ES-I3 (cell line): ENCODE measurements around the gene GPC4.

Experiments used
- H3K36me3 ChIP-seq: 2 replicates; pipeline ENCODE4 v1.6.1; 2013; ENCODE audit warnings: mild to moderate bottlenecking, low read length, control low read depth, moderate library complexity; ENCODE audit not compliant: insufficient read depth
- H3K4me1 ChIP-seq: 2 replicates; pipeline ENCODE4 v1.6.1; 2013; ENCODE audit warnings: mild to moderate bottlenecking, control low read depth, low read length; ENCODE audit not compliant: insufficient read depth
- H3K9ac ChIP-seq: 2 replicates; pipeline ENCODE4 v1.6.1; 2013; ENCODE audit warnings: low read depth, mild to moderate bottlenecking, low read length, moderate library complexity
- H3K9me3 ChIP-seq: 2 replicates; pipeline ENCODE4 v1.6.1; 2013; ENCODE audit warnings: mild to moderate bottlenecking, low read length, moderate library complexity; ENCODE audit not compliant: control insufficient read depth, insufficient read depth

The GPC4 gene

GRCh38 chrX:133366735-133367134 is 48.6 kb downstream of the GPC4 start:
- no peaks in the 10 kb centered on the region for H3K9me3 ChIP-seq
- no peaks in the 10 kb centered on the region; the same call in 1 of the 2 replicates for H3K36me3 ChIP-seq
- H3K4me1 ChIP-seq = peaks cover 23% of the 10 kb centered on the region; the same call in 1 of the 2 replicates
- H3K9ac ChIP-seq = no peak overlapping the region

- Histone ChIP-seq H3K4me1 (peaks cover 23% of the 10 kb centered on the region; the same call in 1 of the 2 replicates), H3K9ac (no peak overlapping the region), H3K9me3 (no peaks in the 10 kb centered on the region), H3K36me3 (no peaks in the 10 kb centered on the region; the same call in 1 of the 2 replicates)
Observed at GRCh38 chrX:133365871-133366611, 49.2 kb downstream of the GPC4 start.

GRCh38 chrX:133364865-133365264 is 50.4 kb downstream of the GPC4 start:
- Histone ChIP-seq H3K36me3 (no peaks in the 10 kb centered on the region; the same call in 1 of the 2 replicates), H3K9me3 (no peaks in the 10 kb centered on the region), H3K4me1 (peaks cover 25% of the 10 kb centered on the region), H3K9ac (no peak overlapping the region)

GRCh38 chrX:133364196-133364595 is 51.1 kb downstream of the GPC4 start:
- no peaks in the 10 kb centered on the region for H3K9me3 ChIP-seq
- H3K9ac ChIP-seq = no peak overlapping the region
- peaks cover 31% of the 10 kb centered on the region for H3K4me1 ChIP-seq
- H3K36me3 ChIP-seq = no peaks in the 10 kb centered on the region; the same call in 1 of the 2 replicates

GRCh38 chrX:133362538-133362937 is 52.8 kb downstream of the GPC4 start:
- no peak overlapping the region for H3K9ac ChIP-seq

GRCh38 chrX:133359466-133359865 is 55.8 kb downstream of the GPC4 start:
- H3K9me3 ChIP-seq = no peaks in the 10 kb centered on the region
- H3K36me3 ChIP-seq = no peaks in the 10 kb centered on the region; the same call in 1 of the 2 replicates
- H3K4me1 ChIP-seq = peaks cover 42% of the 10 kb centered on the region
- H3K9ac ChIP-seq = no peak overlapping the region

More at GRCh38 chrX:133362538-133362937, 52.8 kb downstream of the GPC4 start:
- H3K4me1 ChIP-seq = peaks cover 42% of the 10 kb centered on the region
- H3K9me3 ChIP-seq = no peaks in the 10 kb centered on the region
- H3K36me3 ChIP-seq = no peaks in the 10 kb centered on the region; the same call in none of the 2 replicates

GRCh38 chrX:133353233-133353632 is 62.1 kb downstream of the GPC4 start:
- H3K9ac ChIP-seq = no peak overlapping the region
- H3K9me3 ChIP-seq = no peaks in the 10 kb centered on the region
- no peaks in the 10 kb centered on the region; the same call in 1 of the 2 replicates for H3K36me3 ChIP-seq
- H3K4me1 ChIP-seq = peaks cover 54% of the 10 kb centered on the region

GRCh38 chrX:133350751-133351150 is 64.5 kb downstream of the GPC4 start:
- Histone ChIP-seq H3K9ac (no peak overlapping the region), H3K4me1 (peaks cover 69% of the 10 kb centered on the region), H3K36me3 (no peaks in the 10 kb centered on the region), H3K9me3 (no peaks in the 10 kb centered on the region)

GRCh38 chrX:133346026-133346425 is 69.3 kb downstream of the GPC4 start:
- no peak overlapping the region for H3K9ac ChIP-seq
- no peaks in the 10 kb centered on the region for H3K9me3 ChIP-seq
- no peaks in the 10 kb centered on the region for H3K36me3 ChIP-seq
- H3K4me1 ChIP-seq = peaks cover 55% of the 10 kb centered on the region

- no peaks in the 10 kb centered on the region for H3K36me3 ChIP-seq
- peaks cover 10% of the 10 kb centered on the region for H3K4me1 ChIP-seq
- H3K9ac ChIP-seq = no peak overlapping the region
- H3K9me3 ChIP-seq = no peaks in the 10 kb centered on the region
Observed at GRCh38 chrX:133339566-133339965, 75.7 kb downstream of the GPC4 start.

GRCh38 chrX:133337250-133337649 is 78.0 kb downstream of the GPC4 start:
- H3K36me3 ChIP-seq = no peaks in the 10 kb centered on the region
- peaks cover 11% of the 10 kb centered on the region for H3K4me1 ChIP-seq
- no peak overlapping the region for H3K9ac ChIP-seq
- H3K9me3 ChIP-seq = no peaks in the 10 kb centered on the region

GRCh38 chrX:133335027-133335426 is 80.3 kb downstream of the GPC4 start:
- H3K9me3 ChIP-seq = no peaks in the 10 kb centered on the region
- no peak overlapping the region for H3K9ac ChIP-seq
- H3K4me1 ChIP-seq = peaks cover 11% of the 10 kb centered on the region
- no peaks in the 10 kb centered on the region for H3K36me3 ChIP-seq

GRCh38 chrX:133333154-133333750 is 82.0 kb downstream of the GPC4 start:
- no peaks in the 10 kb centered on the region for H3K36me3 ChIP-seq
- no peaks in the 10 kb centered on the region for H3K9me3 ChIP-seq
- H3K4me1 ChIP-seq = peaks cover 11% of the 10 kb centered on the region
- no peak overlapping the region for H3K9ac ChIP-seq

- Histone ChIP-seq H3K4me1 (peaks cover 11% of the 10 kb centered on the region), H3K9me3 (no peaks in the 10 kb centered on the region), H3K36me3 (no peaks in the 10 kb centered on the region), H3K9ac (no peak overlapping the region)
Observed at GRCh38 chrX:133332737-133333136, 82.6 kb downstream of the GPC4 start.

GRCh38 chrX:133330956-133331355 is 84.3 kb downstream of the GPC4 start:
- no peaks in the 10 kb centered on the region for H3K9me3 ChIP-seq
- H3K36me3 ChIP-seq = no peaks in the 10 kb centered on the region
- peaks cover 20% of the 10 kb centered on the region for H3K4me1 ChIP-seq
- no peak overlapping the region for H3K9ac ChIP-seq
